Heart left ventricle (tissue), 13 donors: ENCODE measurements around the gene PRKACA.

Source experiments
- POLR2A ChIP-seq, 2 donors: fragments of 450-650 bp; IDR thresholded peaks; one replicate each; pipeline ENCODE4 v1.6.1; 2017; ENCODE audit warnings: antibody characterized with exemption in 2 of 2, mild to moderate bottlenecking in 2 of 2, moderate library complexity in 2 of 2
- TF ChIP-seq, protein P1 (sequence below), 12 donors: fragments of 200-600 bp; sonication (generic) in 4 of 12; IDR thresholded peaks; one replicate each; pipeline versions ENCODE4 v1.5.0 to v1.8.0; 2018 to 2022; ENCODE audit warnings: antibody characterized with exemption in 12 of 12, mild to moderate bottlenecking in 5 of 12
- donor health status: ischemic (EF 13 %, LVEDD 7.1; RV severe dilation, severe dysfunction).
- donor health status: DM: no; HTN: yes; CAD: no.
- donor health status: DM: no; HTN: no; CAD: no.
- donor health status: ischemic (EF 25% LVEDD 6.9; RV normal size, moderate dysfunction).
- donor health status: ischemic (EF 25% LVEDD 5.7; RV mildly dilated, moderate dysfunction).
- donor health status: ischemic (EF 35%, LVEDD 5.7; RV mildly dilated, moderate dysfunction).
- donor health status: nonischemic (EF 11% LVEDD 7.7; RV severe dilation, severe dysfunction).
- donor health status: DM: yes; HTN: yes; CAD: no.
- donor health status: PGD.
- donor health status: ischemic (EF 29% LVEDD 5.4; RV normal size, mild dysfunction).
- donor health status: nonischemic (EF 23%, LVEDD 6.1; RV moderate dilation, normal function).

- TF ChIP-seq, protein P1, sequence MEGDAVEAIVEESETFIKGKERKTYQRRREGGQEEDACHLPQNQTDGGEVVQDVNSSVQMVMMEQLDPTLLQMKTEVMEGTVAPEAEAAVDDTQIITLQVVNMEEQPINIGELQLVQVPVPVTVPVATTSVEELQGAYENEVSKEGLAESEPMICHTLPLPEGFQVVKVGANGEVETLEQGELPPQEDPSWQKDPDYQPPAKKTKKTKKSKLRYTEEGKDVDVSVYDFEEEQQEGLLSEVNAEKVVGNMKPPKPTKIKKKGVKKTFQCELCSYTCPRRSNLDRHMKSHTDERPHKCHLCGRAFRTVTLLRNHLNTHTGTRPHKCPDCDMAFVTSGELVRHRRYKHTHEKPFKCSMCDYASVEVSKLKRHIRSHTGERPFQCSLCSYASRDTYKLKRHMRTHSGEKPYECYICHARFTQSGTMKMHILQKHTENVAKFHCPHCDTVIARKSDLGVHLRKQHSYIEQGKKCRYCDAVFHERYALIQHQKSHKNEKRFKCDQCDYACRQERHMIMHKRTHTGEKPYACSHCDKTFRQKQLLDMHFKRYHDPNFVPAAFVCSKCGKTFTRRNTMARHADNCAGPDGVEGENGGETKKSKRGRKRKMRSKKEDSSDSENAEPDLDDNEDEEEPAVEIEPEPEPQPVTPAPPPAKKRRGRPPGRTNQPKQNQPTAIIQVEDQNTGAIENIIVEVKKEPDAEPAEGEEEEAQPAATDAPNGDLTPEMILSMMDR (IDR thresholded peaks at IDR 0.05): no peak
- TF ChIP-seq POLR2A (IDR thresholded peaks at IDR 0.05): no peak
Observed at GRCh38 chr19:14111486-14111885, 6.1 kb downstream of the PRKACA start.
